NCI-H1092 treated with DMSO at 0.1 percent for 48 hours (cell line): ENCODE measurements around the gene SGTA.
"Not testable (repeated sequence)": the region's sequence is repeated elsewhere in the genome, so short reads cannot be mapped to it uniquely, and the experiment has no call there.

Source experiments
- DNase-seq: peaks from one replicate; lab custom pipeline; 2025; lab: John Stamatoyannopoulos, UW

Gene SGTA

GRCh38 chr19:2713170-2713569, 69.9 kb downstream of the SGTA start:
- DNase-seq, result not testable (repeated sequence)

- no peak for DNase-seq
These were observed 71.2 kb downstream of the SGTA start for GRCh38 chr19:2711875-2712205.

GRCh38 chr19:2711172-2711874, 71.8 kb downstream of the SGTA start:
- no peak for DNase-seq

- no peak for DNase-seq
These were observed 76.8 kb downstream of the SGTA start for GRCh38 chr19:2706251-2706650.
